Vagina (tissue), 2 donors: ENCODE results near the gene CCDC102A. TPM values are rescaled to one million over a fixed set of nuclear protein-coding genes. Genes with fewer than 3 reads are reported as not detected.

Experiments used
- DNase-seq, 2 donors: peaks; one replicate each; pipeline ENCODE4 v3.0.0-alpha.2; 2017; ENCODE audit errors: extremely low spot score in 2 of 2
- H3K27ac ChIP-seq: fragments of 200-600 bp; sonication (generic); one replicate; pipeline ENCODE4 v1.5.1; 2019
- H3K27me3 ChIP-seq: fragments of 200-600 bp; sonication (generic); one replicate; pipeline ENCODE4 v1.5.1; 2019
- H3K36me3 ChIP-seq, 2 donors: fragments of 200-600 bp; sonication (generic); one replicate each; pipeline ENCODE4 v1.5.1; 2017 to 2019
- H3K4me1 ChIP-seq: fragments of 200-600 bp; sonication (generic); one replicate; pipeline ENCODE4 v1.5.1; 2019
- H3K4me3 ChIP-seq, 2 donors: fragments of 200-600 bp; sonication (generic); 1 replicate in 1 of 2; 2 replicates in 1 of 2; pipeline ENCODE4 v1.5.1; 2016 to 2019
- H3K9me3 ChIP-seq: fragments of 200-600 bp; sonication (generic); one replicate; pipeline ENCODE4 v1.5.1; 2019
- CTCF ChIP-seq, 3 experiments: fragments of 450-650 bp in 2 of 3; fragments of 200-600 bp in 1 of 3; sonication (generic) in 1 of 3; IDR thresholded peaks; one replicate each; pipeline ENCODE4 v1.5.1; 2017 to 2019; ENCODE audit warnings: antibody characterized with exemption in 3 of 3, mild to moderate bottlenecking in 2 of 3, moderate library complexity in 2 of 3
- POLR2A ChIP-seq, 2 donors: fragments of 450-650 bp; IDR thresholded peaks; one replicate each; pipeline ENCODE4 v1.6.1; 2017; ENCODE audit warnings: antibody characterized with exemption in 2 of 2, mild to moderate bottlenecking in 2 of 2, moderate library complexity in 2 of 2
- POLR2AphosphoS5 ChIP-seq, 2 donors: sonication (generic); formaldehyde crosslinking; IDR thresholded peaks; one replicate each; pipeline ENCODE4 v1.9.0; 2017; ENCODE audit warnings: antibody characterized with exemption in 2 of 2, mild to moderate bottlenecking in 2 of 2, low read depth in 1 of 2; ENCODE audit not compliant: insufficient read depth in 1 of 2
- intact Hi-C: fragments of 100-400 bp; cut with DNase I; formaldehyde crosslinking; loops from one replicate; pipeline ENCODE4 v1.15.1; 2023
- total RNA-seq: library from RNA; depleted of rRNA; stranded (reverse); fragments of >200 nt; gene quantifications from one replicate; pipeline ENCODE4 v1.2.3, GENCODE V29; 2016

The CCDC102A gene
- total RNA-seq, 1 donor from 2014 or later: 22.1 TPM

GRCh38 chr16:57514791-57515600, 21.4 kb downstream of the CCDC102A start:
- peaks cover 30% of the 10 kb centered on the region for H3K4me1 ChIP-seq
- H3K27me3 ChIP-seq: no peaks in the 10 kb centered on the region
- H3K36me3 ChIP-seq: peaks cover 0 to 14% of the 10 kb centered on the region in 2 donors
- no peak for DNase-seq
- intact Hi-C loops: loop anchor here (5.0 to 10.0 kb wide), 3 partner anchors 33 to 90 kb away; partner anchors contain the start of gene POLR2C
- no peaks in the 10 kb centered on the region for H3K9me3 ChIP-seq
- H3K27ac ChIP-seq: peak overlapping the region; percentile 71
- TF ChIP-seq CTCF (IDR thresholded peaks at IDR 0.05): no peak
- peak; percentile 18 to 40 for TF ChIP-seq POLR2AphosphoS5 (IDR thresholded peaks at IDR 0.05; ENCODE audit: insufficient read depth in 1 of 2, low read depth in 1 of 2)
- no peak for TF ChIP-seq POLR2A (IDR thresholded peaks at IDR 0.05)
- H3K4me3 ChIP-seq: no peak overlapping the region

GRCh38 chr16:57514371-57514770, 22.0 kb downstream of the CCDC102A start:
- no peak for TF ChIP-seq POLR2AphosphoS5 (IDR thresholded peaks at IDR 0.05; ENCODE audit: insufficient read depth in 1 of 2, low read depth in 1 of 2)
- no peak for TF ChIP-seq POLR2A (IDR thresholded peaks at IDR 0.05)
- TF ChIP-seq CTCF (IDR thresholded peaks at IDR 0.05): no peak
- DNase-seq: no peak

GRCh38 chr16:57513371-57514102, 22.8 kb downstream of the CCDC102A start:
- intact Hi-C loops: loop anchor here (10.0 kb wide), 1 partner anchor 89 kb away; no protein-coding TSS in a partner anchor
- H3K36me3 ChIP-seq: peaks cover 0 to 12% of the 10 kb centered on the region in 2 donors
- no peak for DNase-seq
- H3K27ac ChIP-seq: peak overlapping the region; percentile 71
- H3K9me3 ChIP-seq: no peaks in the 10 kb centered on the region
- TF ChIP-seq CTCF (IDR thresholded peaks at IDR 0.05) (no peak), POLR2A (IDR thresholded peaks at IDR 0.05) (no peak), POLR2AphosphoS5 (IDR thresholded peaks at IDR 0.05; ENCODE audit: insufficient read depth in 1 of 2, low read depth in 1 of 2) (peak in 1 of 2 donors; percentile 60)
- H3K27me3 ChIP-seq: no peaks in the 10 kb centered on the region
- H3K4me1 ChIP-seq: peaks cover 30% of the 10 kb centered on the region
- no peak overlapping the region for H3K4me3 ChIP-seq

More at GRCh38 chr16:57514371-57514770, 22.0 kb downstream of the CCDC102A start:
- Histone ChIP-seq H3K4me1 (peaks cover 30% of the 10 kb centered on the region), H3K36me3 (peaks cover 0 to 14% of the 10 kb centered on the region in 2 donors), H3K4me3 (no peak overlapping the region), H3K9me3 (no peaks in the 10 kb centered on the region), H3K27me3 (no peaks in the 10 kb centered on the region), H3K27ac (peak overlapping the region; percentile 71)
- intact Hi-C loops: loop anchor here (10.0 kb wide), 1 partner anchor 90 kb away; no protein-coding TSS in a partner anchor

GRCh38 chr16:57512296-57513001, 23.9 kb downstream of the CCDC102A start:
- H3K36me3 ChIP-seq: peaks cover 0 to 2% of the 10 kb centered on the region in 2 donors
- no peak for DNase-seq
- intact Hi-C loops: loop anchor here (10.0 kb wide), 1 partner anchor 88 kb away; no protein-coding TSS in a partner anchor
- TF ChIP-seq POLR2A (IDR thresholded peaks at IDR 0.05) (no peak), CTCF (IDR thresholded peaks at IDR 0.05) (no peak), POLR2AphosphoS5 (IDR thresholded peaks at IDR 0.05; ENCODE audit: insufficient read depth in 1 of 2, low read depth in 1 of 2) (no peak)
- peaks cover 30% of the 10 kb centered on the region for H3K4me1 ChIP-seq
- no peaks in the 10 kb centered on the region for H3K27me3 ChIP-seq
- no peaks in the 10 kb centered on the region for H3K9me3 ChIP-seq
- H3K4me3 ChIP-seq: no peak overlapping the region
- H3K27ac ChIP-seq: peak overlapping the region; percentile 71
